NK-92 (cell line): Measurements from ENCODE around the gene RAB30.
"Not testable (repeated sequence)": the region's sequence is repeated elsewhere in the genome, so short reads cannot be mapped to it uniquely, and the experiment has no call there.

Source experiments
- DNase-seq: peaks from one replicate; lab custom pipeline; 2025; ENCODE audit not compliant: unreplicated experiment; lab: John Stamatoyannopoulos, UW

The RAB30 gene

DNA sequence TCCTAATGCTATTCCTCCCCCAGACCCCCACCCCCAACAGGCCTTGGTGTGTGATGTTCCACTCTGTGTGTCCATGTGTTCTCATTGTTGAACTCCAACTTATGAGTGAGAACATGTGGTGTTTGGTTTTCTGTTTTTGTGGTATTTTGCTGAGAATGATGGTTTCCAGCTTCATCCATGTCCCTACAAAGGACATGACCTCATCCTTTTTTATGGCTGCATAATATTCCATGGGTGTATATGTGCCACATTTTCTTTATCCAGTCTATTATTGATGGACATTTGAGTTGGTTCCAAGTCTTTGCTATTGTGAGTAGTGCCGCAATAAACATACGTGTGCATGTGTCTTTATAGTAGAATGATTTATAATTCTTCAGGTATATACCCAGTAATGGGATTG, 121.2 kb downstream of the RAB30 start:
- not testable (repeated sequence) for DNase-seq

DNA sequence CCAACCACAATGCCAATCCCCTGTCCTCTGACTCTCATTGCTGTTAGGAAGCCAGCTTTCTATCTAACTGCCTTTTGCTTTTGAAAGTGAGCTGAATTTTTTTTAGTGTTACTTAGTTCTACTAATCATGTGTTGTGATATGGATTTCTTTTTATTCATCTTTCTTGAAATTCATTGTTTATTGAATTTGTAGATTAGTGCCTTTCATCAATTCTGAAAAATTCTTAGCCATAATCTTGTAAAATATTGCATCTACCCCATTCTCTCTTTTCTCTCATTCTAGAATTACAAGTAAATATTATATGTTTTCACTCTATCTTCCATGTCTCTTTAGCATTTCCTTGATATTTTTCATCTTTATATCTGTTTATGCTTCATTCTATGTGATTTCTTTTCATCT, 122.3 kb downstream of the RAB30 start:
- no peak for DNase-seq

DNA sequence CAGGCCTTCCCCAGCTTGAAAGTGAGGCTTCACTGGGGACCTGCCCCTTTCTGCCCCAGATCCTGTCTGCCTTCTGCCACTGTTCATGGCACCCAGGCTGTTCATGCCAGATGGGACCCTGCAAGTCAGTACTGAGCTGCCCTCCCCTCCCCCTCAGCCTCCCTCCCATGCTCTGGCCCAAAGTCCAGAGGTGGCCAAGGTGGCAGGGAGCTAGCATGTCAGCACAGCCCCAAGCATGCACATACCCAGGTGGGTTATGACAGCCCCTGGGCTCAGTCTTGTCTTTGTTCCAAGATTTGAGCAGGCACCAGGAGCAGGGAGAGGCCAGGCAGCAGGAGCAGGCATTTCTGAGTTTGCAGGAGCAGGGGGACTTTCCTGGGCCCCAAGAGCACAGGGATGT, 126.0 kb downstream of the RAB30 start:
- DNase-seq, result no peak

- DNase-seq, result not testable (repeated sequence)
Observed at GRCh38 chr11:82945041-82945440, 126.7 kb downstream of the RAB30 start.

DNA sequence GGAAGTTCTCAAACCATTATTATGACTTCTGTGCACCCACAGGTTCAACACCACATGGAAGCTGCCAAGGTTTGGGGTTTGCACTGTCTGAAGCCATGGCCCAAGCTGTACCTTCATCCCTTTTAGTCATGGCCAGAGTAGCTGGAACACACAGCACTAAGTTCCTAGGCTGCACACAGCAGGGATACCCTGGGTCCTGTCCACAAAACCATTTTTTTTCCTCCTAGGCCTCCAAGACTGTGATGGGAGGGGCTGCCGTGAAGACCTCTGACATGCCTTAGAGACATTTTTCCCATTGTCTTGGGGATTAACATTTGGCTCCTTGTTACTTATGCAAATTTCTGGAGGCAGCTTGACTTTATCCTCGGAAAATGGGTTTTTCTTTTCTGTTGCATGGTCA, 127.5 kb downstream of the RAB30 start:
- DNase-seq, result no peak

DNA sequence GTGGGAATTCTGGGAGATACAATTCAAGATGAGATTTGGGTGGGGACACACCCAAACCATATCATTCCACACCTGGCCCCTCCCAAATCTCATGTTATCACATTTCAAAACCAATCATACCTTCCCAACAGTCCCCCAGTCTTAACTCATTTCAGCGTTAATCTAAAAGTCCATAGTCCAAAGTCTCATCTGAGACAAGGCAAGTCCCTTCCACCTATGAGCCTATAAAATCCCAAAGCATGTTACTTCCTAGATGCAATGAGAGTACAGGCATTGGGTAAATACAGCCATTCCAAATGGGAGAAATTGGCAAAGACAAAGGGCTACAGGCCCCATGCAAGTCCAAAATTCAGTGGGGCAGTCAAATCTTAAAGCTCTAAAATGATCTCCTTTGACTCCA, 128.3 kb downstream of the RAB30 start:
- not testable (repeated sequence) for DNase-seq

DNA sequence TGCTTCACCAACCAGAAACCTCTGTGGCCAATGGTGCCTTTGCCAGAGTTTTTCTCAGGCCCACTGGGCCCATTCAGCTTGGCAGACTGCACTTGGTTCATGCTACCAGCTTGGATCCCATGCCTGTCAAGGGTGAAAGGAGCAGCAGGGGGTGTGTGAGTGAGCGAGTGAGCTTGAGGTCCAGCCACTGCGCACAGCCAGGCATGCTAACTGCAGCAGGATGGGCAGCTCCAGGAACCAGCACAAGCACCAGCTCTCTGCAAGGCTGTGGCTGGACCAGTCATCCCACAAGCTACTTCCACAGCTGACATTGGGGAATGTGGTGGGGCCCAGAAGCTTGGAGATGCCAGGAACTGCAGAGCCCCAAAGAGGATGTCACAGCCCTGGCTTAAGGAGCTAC, 129.3 kb downstream of the RAB30 start:
- DNase-seq, result no peak

DNA sequence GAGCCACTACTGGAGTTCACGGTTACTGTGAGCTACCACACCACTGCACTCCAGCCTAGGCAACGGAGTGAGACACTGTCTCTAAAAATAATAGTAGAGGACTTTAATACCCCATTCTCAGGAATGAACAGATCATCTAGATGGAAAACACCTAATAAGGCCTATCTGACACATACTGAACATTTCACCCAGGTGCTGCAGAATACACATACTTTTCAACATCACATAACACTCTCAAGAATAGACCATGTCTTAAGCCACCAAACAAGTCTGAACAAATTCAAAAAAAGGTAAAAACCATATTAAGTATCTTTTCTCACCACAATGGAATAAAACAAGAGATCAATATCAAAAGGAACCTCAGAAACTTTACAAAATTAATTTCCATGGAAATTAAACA, 132.2 kb downstream of the RAB30 start:
- no peak for DNase-seq

DNA sequence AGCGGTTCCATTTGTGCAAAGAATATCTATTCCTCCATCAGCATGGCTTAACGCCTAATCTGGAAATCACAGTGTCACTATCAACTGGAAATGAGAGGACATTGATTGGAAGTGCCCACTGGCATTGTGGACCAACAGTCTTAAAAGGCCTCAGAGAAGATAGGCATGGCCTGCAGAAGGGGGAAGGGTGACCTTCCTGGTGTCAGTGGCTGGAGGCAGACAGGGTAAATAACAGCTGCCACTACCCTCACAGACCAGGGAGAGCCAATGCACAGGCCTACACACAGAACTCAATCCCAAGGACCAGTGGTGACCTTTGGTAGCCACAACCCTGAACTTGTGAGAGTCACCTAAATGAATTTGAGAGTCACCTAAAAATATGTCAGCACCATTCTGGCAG, 134.1 kb downstream of the RAB30 start:
- no peak for DNase-seq

GRCh38 chr11:82936261-82936660, 135.4 kb downstream of the RAB30 start:
- DNase-seq, result no peak

DNA sequence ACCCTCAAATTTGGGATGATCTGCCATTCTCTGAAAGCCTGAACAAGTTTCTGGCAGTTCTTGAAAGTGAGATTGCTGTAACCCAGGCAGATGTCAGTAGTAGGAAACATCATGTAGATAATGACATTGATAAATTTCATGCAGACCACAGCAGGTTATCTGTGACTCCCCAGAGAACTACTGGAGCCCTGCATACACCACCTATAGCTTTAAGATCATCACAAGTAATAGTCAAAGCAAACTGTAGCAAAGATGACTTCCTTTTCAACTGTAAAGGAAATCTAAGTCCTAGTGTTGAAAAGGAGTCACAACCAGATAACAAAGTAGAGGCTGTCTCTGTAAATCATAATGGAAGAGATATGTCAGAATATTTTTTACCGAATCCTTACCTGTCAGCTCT, 139.1 kb downstream of the RAB30 start:
- no peak for DNase-seq

DNA sequence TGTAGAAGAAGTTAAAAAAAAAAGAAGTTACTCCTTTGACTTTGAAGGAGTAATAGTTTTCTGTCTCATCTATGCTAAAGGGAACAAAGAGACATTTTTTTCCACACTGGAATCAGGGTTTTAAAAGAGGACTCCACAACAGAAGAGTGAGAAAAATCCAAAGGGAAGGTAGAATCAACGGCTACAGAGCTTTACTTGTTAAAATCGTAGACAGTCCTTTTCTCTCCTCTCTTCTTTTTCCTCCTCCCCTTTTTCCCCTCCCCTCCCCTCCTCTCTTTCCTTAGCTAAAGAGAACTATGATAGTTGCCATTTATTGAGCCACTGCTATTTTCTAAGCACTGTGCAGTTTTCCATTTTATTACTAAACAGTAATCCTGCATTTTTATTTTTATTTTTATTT, 141.0 kb downstream of the RAB30 start:
- DNase-seq, result no peak

DNA sequence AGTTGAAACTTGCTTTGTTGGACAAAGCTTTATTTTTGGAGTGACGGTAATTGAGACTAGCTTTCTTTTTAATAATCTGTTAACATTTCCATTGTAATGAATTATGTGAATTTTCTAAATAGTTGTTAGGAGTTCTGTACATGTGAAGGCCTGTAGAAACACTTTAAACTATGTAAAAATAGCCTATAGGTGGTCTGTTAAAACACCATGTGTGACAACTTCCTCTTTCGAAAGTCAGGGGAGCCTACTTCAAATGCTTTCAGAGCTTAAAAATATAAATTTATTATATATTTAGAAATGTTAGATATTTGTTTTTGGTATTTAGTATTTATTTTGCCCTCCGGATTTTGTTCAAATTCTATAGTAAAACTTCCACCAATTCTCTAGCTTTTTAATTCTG, 141.5 kb downstream of the RAB30 start:
- DNase-seq, result no peak

- DNase-seq, result no peak
Observed at GRCh38 chr11:82929121-82929520, 142.6 kb downstream of the RAB30 start.

GRCh38 chr11:82927264-82927880, 144.3 kb downstream of the RAB30 start:
- no peak for DNase-seq

DNA sequence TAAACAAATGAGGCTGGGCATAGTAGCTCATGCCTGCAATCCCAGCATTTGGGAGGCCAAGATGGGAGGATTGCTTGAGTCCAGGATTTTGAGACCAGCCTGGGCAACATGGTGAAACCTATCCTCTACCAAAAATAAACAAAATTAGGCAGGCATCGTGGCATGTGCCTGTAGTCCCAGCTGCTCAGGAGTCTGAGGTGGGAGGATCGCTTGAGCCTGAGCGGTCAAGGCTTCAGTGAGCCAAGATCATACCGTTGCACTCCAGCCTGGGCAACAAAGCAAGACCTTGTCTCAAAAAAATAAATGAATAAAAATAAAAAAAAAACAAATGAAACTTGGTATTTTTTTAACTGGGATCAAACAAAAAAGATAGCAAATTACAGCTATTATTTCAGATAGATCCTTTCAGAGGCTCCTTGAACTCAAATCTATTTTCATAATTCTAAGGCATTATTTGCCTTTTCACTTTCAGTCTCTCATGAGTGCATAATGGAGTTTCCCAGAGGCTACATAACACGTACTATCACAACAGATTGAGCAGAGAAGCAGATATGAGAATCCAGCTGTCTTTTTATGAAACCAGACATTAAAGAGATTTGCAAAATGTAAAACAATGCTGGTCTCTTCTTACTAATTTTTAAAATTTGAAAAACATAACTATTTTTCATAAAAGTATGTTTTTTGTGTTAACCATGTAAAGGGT, 147.0 kb downstream of the RAB30 start:
- DNase-seq, result no peak
